Measurements from ENCODE around the gene VPS16. TPM values are rescaled to one million over a fixed set of nuclear protein-coding genes. Genes with fewer than 3 reads are reported as not detected.

VPS16 gene
- total RNA-seq, 4 donors from 2014 or later = 22.1 to 44.0 (median 30.7) TPM

- 79 to 88% methylated on average over 3 of the region's 3 CpGs for WGBS, 2 donors (ENCODE audit: low coverage in 1 of 2)
- Histone ChIP-seq H3K4me1 (peaks cover 0 to 13% (median 7%) of the 10 kb centered on the region in 3 donors), H3K4me3 (no peak overlapping the region), H3K36me3 (no peaks in the 10 kb centered on the region), H3K27me3 (no peaks in the 10 kb centered on the region), H3K27ac (no peak overlapping the region), H3K9me3 (peaks cover 0 to 9% (median 0%) of the 10 kb centered on the region in 3 donors)
- no peak for ATAC-seq
- no peak for TF ChIP-seq EP300 (IDR thresholded peaks at IDR 0.05)
- TF ChIP-seq CTCF (IDR thresholded peaks at IDR 0.05) = no peak
- no peak for TF ChIP-seq POLR2A (IDR thresholded peaks at IDR 0.05)
- TF ChIP-seq POLR2AphosphoS5 (IDR thresholded peaks at IDR 0.05) = no peak
These were observed 58.7 kb downstream of the VPS16 start for GRCh38 chr20:2899243-2899642.

GRCh38 chr20:2900845-2901592 lies 60.5 kb downstream of the VPS16 start:
- no peak for ATAC-seq
- Histone ChIP-seq H3K27me3 (no peaks in the 10 kb centered on the region), H3K36me3 (no peaks in the 10 kb centered on the region), H3K9me3 (no peaks in the 10 kb centered on the region), H3K4me3 (no peak overlapping the region), H3K4me1 (peaks cover 0 to 13% (median 7%) of the 10 kb centered on the region in 3 donors), H3K27ac (no peak overlapping the region)
- 80 to 90% methylated on average over 8 of the region's 11 CpGs for WGBS, 2 donors (ENCODE audit: low coverage in 1 of 2)
- TF ChIP-seq POLR2AphosphoS5 (IDR thresholded peaks at IDR 0.05) (no peak), CTCF (IDR thresholded peaks at IDR 0.05) (no peak), EP300 (IDR thresholded peaks at IDR 0.05) (no peak), POLR2A (IDR thresholded peaks at IDR 0.05) (no peak)

DNA sequence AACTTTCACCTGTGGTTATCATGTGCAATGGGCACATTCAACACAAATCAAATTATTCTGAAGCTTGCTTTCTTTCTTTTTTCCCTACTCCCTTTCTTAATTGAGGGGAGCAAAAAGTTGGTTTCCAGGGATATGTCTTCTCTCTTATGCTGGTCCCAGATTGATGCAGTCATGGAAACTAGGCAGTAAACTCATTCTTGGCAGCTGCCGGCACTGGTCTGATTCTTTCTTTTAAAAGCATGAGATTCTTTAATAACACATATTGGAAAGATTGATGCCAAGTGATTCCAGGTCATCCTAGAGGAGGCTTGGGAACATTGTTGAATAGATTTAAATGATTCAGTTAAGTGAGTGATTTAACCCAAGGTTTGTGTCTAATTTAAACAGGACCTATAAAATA lies 61.7 kb downstream of the VPS16 start:
- Histone ChIP-seq H3K4me1 (peaks cover 0 to 20% (median 7%) of the 10 kb centered on the region in 3 donors), H3K36me3 (no peaks in the 10 kb centered on the region), H3K27ac (no peak overlapping the region), H3K4me3 (no peak overlapping the region), H3K9me3 (no peaks in the 10 kb centered on the region), H3K27me3 (no peaks in the 10 kb centered on the region)
- WGBS, 2 donors (ENCODE audit: low coverage in 1 of 2) = 0 to 13% methylated on average over 1 of the region's 1 CpG
- TF ChIP-seq CTCF (IDR thresholded peaks at IDR 0.05) (no peak), EP300 (IDR thresholded peaks at IDR 0.05) (no peak), POLR2AphosphoS5 (IDR thresholded peaks at IDR 0.05) (no peak), POLR2A (IDR thresholded peaks at IDR 0.05) (no peak)
- no peak for ATAC-seq

DNA sequence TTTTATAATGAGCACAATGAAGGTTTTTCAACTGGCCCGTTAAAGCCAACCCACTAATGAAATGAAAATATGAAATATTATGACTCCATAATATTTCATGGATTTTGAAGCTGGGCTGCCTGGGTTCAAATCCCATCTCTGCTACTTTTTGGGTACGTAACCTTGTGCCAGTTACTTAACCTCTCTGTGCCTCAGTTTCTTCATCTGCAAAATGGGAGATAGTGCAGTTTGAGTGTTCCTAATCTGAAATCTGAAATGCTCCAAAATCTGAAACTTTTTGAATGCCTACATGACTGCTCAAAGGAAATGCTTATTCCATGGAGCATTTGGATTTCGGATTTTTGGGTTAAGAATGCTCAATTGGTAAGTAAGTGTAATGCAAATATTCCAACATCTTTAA lies 62.3 kb downstream of the VPS16 start:
- Histone ChIP-seq H3K36me3 (no peaks in the 10 kb centered on the region), H3K4me3 (no peak overlapping the region), H3K27ac (no peak overlapping the region), H3K9me3 (no peaks in the 10 kb centered on the region), H3K4me1 (peaks cover 0 to 25% (median 7%) of the 10 kb centered on the region in 3 donors), H3K27me3 (no peaks in the 10 kb centered on the region)
- ATAC-seq = no peak
- WGBS, 2 donors (ENCODE audit: low coverage in 1 of 2) = 88 to 100% methylated on average over 3 of the region's 3 CpGs
- TF ChIP-seq POLR2A (IDR thresholded peaks at IDR 0.05) = no peak
- TF ChIP-seq EP300 (IDR thresholded peaks at IDR 0.05) = no peak
- no peak for TF ChIP-seq POLR2AphosphoS5 (IDR thresholded peaks at IDR 0.05)
- TF ChIP-seq CTCF (IDR thresholded peaks at IDR 0.05) = no peak

GRCh38 chr20:2903686-2904085 lies 63.1 kb downstream of the VPS16 start:
- no peaks in the 10 kb centered on the region for H3K27me3 ChIP-seq
- H3K36me3 ChIP-seq = no peaks in the 10 kb centered on the region
- H3K9me3 ChIP-seq = no peaks in the 10 kb centered on the region
- no peak for TF ChIP-seq POLR2AphosphoS5 (IDR thresholded peaks at IDR 0.05)
- peaks cover 0 to 27% (median 7%) of the 10 kb centered on the region in 3 donors for H3K4me1 ChIP-seq
- H3K27ac ChIP-seq = no peak overlapping the region
- WGBS, 2 donors (ENCODE audit: low coverage in 1 of 2) = 87 to 100% methylated on average over 3 to 5 of the region's 6 CpGs
- ATAC-seq = no peak
- H3K4me3 ChIP-seq = no peak overlapping the region

All from gastroesophageal sphincter (tissue), 4 donors.